Measurements from ENCODE around the gene NCOA6.

The NCOA6 gene

GRCh38 chr20:34744847-34745246 is 80.6 kb downstream of the NCOA6 start:
- TF ChIP-seq CTCF (IDR thresholded peaks at IDR 0.05; ENCODE audit: borderline replicate concordance, control extremely low read depth, extremely low read depth, insufficient read depth, missing control alignments) = no peak
- no peak for DNase-seq (ENCODE audit: low spot score)
- in situ Hi-C loops (cut with MboI; ENCODE audit: low sequenced_read_pairs, unreplicated experiment) = no loop called here

- in situ Hi-C loops (cut with MboI; ENCODE audit: low sequenced_read_pairs, unreplicated experiment) = no loop called here
- TF ChIP-seq CTCF (IDR thresholded peaks at IDR 0.05; ENCODE audit: borderline replicate concordance, control extremely low read depth, extremely low read depth, insufficient read depth, missing control alignments) = no peak
- DNase-seq (ENCODE audit: low spot score) = no peak
Measured at GRCh38 chr20:34744340-34744739, 81.1 kb downstream of the NCOA6 start.

- in situ Hi-C loops (cut with MboI; ENCODE audit: low sequenced_read_pairs, unreplicated experiment) = no loop called here
- DNase-seq (ENCODE audit: low spot score) = no peak
- TF ChIP-seq CTCF (IDR thresholded peaks at IDR 0.05; ENCODE audit: borderline replicate concordance, control extremely low read depth, extremely low read depth, insufficient read depth, missing control alignments) = no peak
Measured at GRCh38 chr20:34743039-34743438, 82.4 kb downstream of the NCOA6 start.

GRCh38 chr20:34736106-34736735 is 89.2 kb downstream of the NCOA6 start:
- DNase-seq (ENCODE audit: low spot score) = no peak
- no peak for TF ChIP-seq CTCF (IDR thresholded peaks at IDR 0.05; ENCODE audit: borderline replicate concordance, control extremely low read depth, extremely low read depth, insufficient read depth, missing control alignments)
- in situ Hi-C loops (cut with MboI; ENCODE audit: low sequenced_read_pairs, unreplicated experiment) = no loop called here

- no peak for TF ChIP-seq CTCF (IDR thresholded peaks at IDR 0.05; ENCODE audit: borderline replicate concordance, control extremely low read depth, extremely low read depth, insufficient read depth, missing control alignments)
Measured at GRCh38 chr20:34732523-34732922, 92.9 kb downstream of the NCOA6 start.

GRCh38 chr20:34729416-34729815 is 96.0 kb downstream of the NCOA6 start:
- DNase-seq (ENCODE audit: low spot score) = no peak
- no peak for TF ChIP-seq CTCF (IDR thresholded peaks at IDR 0.05; ENCODE audit: borderline replicate concordance, control extremely low read depth, extremely low read depth, insufficient read depth, missing control alignments)
- in situ Hi-C loops (cut with MboI; ENCODE audit: low sequenced_read_pairs, unreplicated experiment) = no loop called here

More at GRCh38 chr20:34732523-34732922, 92.9 kb downstream of the NCOA6 start:
- no peak for DNase-seq (ENCODE audit: low spot score)
- in situ Hi-C loops (cut with MboI; ENCODE audit: low sequenced_read_pairs, unreplicated experiment) = no loop called here
